Neural cell (in vitro differentiated cells): Measurements from ENCODE around the gene RAB5B.

Source experiments
- CTCF ChIP-seq: fragments of 450-650 bp; IDR thresholded peaks from 2 replicates; pipeline ENCODE4 v1.5.1; 2014; ENCODE audit warnings: antibody characterized with exemption, mild to moderate bottlenecking, moderate library complexity; ENCODE audit not compliant: poor library complexity, severe bottlenecking
- EP300 ChIP-seq: fragments of 450-650 bp; conservative IDR thresholded peaks from 2 replicates; pipeline ENCODE4 v1.6.1; 2014; ENCODE audit warnings: antibody characterized with exemption, mild to moderate bottlenecking, moderate library complexity; ENCODE audit not compliant: poor library complexity, severe bottlenecking
- MXI1 ChIP-seq: fragments of 450-650 bp; conservative IDR thresholded peaks from 2 replicates; pipeline ENCODE4 v1.6.1; 2014; ENCODE audit warnings: antibody characterized with exemption, mild to moderate bottlenecking; ENCODE audit not compliant: poor library complexity, severe bottlenecking
- POLR2AphosphoS5 ChIP-seq: IDR thresholded peaks from 2 replicates; pipeline ENCODE4 v1.6.1; 2012
- REST ChIP-seq: IDR thresholded peaks from 2 replicates; pipeline ENCODE4 v1.6.1; 2012; ENCODE audit warnings: borderline replicate concordance
- SMC3 ChIP-seq: fragments of 450-650 bp; conservative IDR thresholded peaks from 2 replicates; pipeline ENCODE4 v1.6.1; 2014; ENCODE audit warnings: antibody characterized with exemption, mild to moderate bottlenecking, moderate library complexity; ENCODE audit not compliant: poor library complexity

- TF ChIP-seq CTCF (no peak), POLR2AphosphoS5 (no peak), EP300 (no peak), MXI1 (no peak), REST (no peak), SMC3 (no peak)
Measured at GRCh38 chr12:55938826-55939501, 34.9 kb upstream of the RAB5B start.
